GM12878 (cell line): Measurements from ENCODE around the gene MBOAT1. TPM values are rescaled to one million over a fixed set of nuclear protein-coding genes. Genes with fewer than 3 reads are reported as not detected.

Experiments used
- ATAC-seq: fragments of 200-7000 bp; cut with Tn5 transposase; 3 replicates; pipeline ENCODE4 v1.9.1; 2020; ENCODE audit warnings: mild to moderate bottlenecking, moderate library complexity
- BruUV-seq: library from RNA; stranded (reverse); fragments of 400-500 nt; replicated peaks from 2 replicates; lab custom pipeline; 2021; lab: Mats Ljungman, UMichigan
- CTCF ChIA-PET: fragments of 300-600 bp; sonication (Branson Sonifier 250); formaldehyde crosslinking; extraction: SDS; loops from one replicate; lab custom pipeline; 2021; ENCODE audit warnings: inconsistent platforms; lab: Yijun Ruan, JAX
- POLR2A ChIA-PET: fragments of 350-600 bp; formaldehyde crosslinking; extraction: SDS; loops from one replicate; lab custom pipeline; 2021; ENCODE audit warnings: inconsistent platforms; lab: Charles Lee
- RAD21 ChIA-PET: fragments of 300-600 bp; sonication (Branson Sonifier 250); formaldehyde crosslinking; loops from one replicate; lab custom pipeline; 2023; ENCODE audit warnings: antibody characterized with exemption; ENCODE audit not compliant: unreplicated experiment; lab: Charles Lee
- SMC1A ChIA-PET: fragments of 300-600 bp; sonication (Branson Sonifier 250); formaldehyde crosslinking; loops from one replicate; lab custom pipeline; 2023; ENCODE audit not compliant: unreplicated experiment, uncharacterized antibody; lab: Charles Lee
- DNase-seq: peaks from one replicate; pipeline ENCODE4 v3.0.0-alpha.2; 2011; ENCODE audit warnings: low read depth, low spot score
- FAIRE-seq: peaks from 3 replicates; lab custom pipeline; 2011; peaks lifted over from hg19 to GRCh38; lab: Jason Lieb, UNC
- H2AFZ ChIP-seq: 2 replicates; pipeline ENCODE4 v1.6.0; 2011; ENCODE audit warnings: low read depth, low read length, control low read depth; ENCODE audit not compliant: control insufficient read depth
- H3K27ac ChIP-seq: 2 replicates; pipeline ENCODE4 v1.5.1; 2011; ENCODE audit warnings: control low read depth; ENCODE audit not compliant: control insufficient read depth, insufficient read depth
- H3K27me3 ChIP-seq, 2 experiments: replicated peaks in 1 of 2; 2 replicates each; pipeline versions ENCODE4 v1.6.0 to v1.6.1; 2011; ENCODE audit warnings: low read length in 1 of 2; ENCODE audit not compliant: control insufficient read depth in 2 of 2, insufficient read depth in 2 of 2
- H3K36me3 ChIP-seq, 2 experiments: 2 replicates each; pipeline ENCODE4 v1.5.1; 2011; ENCODE audit warnings: low read length in 1 of 2; ENCODE audit not compliant: control insufficient read depth in 2 of 2, insufficient read depth in 2 of 2
- H3K4me1 ChIP-seq: 2 replicates; pipeline ENCODE4 v1.6.1; 2011; ENCODE audit warnings: mild to moderate bottlenecking, low read length, moderate library complexity, mixed read lengths; ENCODE audit not compliant: control insufficient read depth, insufficient read depth
- H3K4me2 ChIP-seq: 2 replicates; pipeline ENCODE4 v1.6.0; 2011; ENCODE audit warnings: control low read depth; ENCODE audit not compliant: control insufficient read depth, insufficient read depth
- H3K4me3 ChIP-seq: fragments of 200-600 bp; sonication (generic); 2 replicates; pipeline ENCODE4 v1.5.1; 2016
- H3K79me2 ChIP-seq: 2 replicates; pipeline ENCODE4 v1.6.0; 2011; ENCODE audit warnings: low read length; ENCODE audit not compliant: control insufficient read depth, insufficient read depth
- H3K9ac ChIP-seq: 2 replicates; pipeline ENCODE4 v1.8.0; 2011; ENCODE audit warnings: low read length, control low read depth, mixed read lengths; ENCODE audit not compliant: control insufficient read depth, insufficient read depth
- H3K9me3 ChIP-seq: replicated peaks from 3 replicates; pipeline ENCODE4 v1.5.1; 2011; ENCODE audit warnings: mild to moderate bottlenecking, low read length; ENCODE audit not compliant: control insufficient read depth, insufficient read depth
- H4K20me1 ChIP-seq: 2 replicates; pipeline ENCODE4 v1.6.0; 2011; ENCODE audit not compliant: control insufficient read depth, insufficient read depth
- ASH2L ChIP-seq: fragments of 300-600, 200-600 bp; sonication (generic); IDR thresholded peaks from 2 replicates; pipeline ENCODE4 v1.6.1; 2017; ENCODE audit warnings: low read depth, mild to moderate bottlenecking, borderline replicate concordance
- CBX5 ChIP-seq: sonication (generic); IDR thresholded peaks from 2 replicates; pipeline ENCODE4 v1.6.1; 2016; ENCODE audit warnings: low read depth, moderate library complexity, mild to moderate bottlenecking, inconsistent platforms
- CHD1 ChIP-seq: IDR thresholded peaks from 2 replicates; pipeline ENCODE4 v1.6.1; 2012; ENCODE audit warnings: low read depth, low read length, improper control_type of control experiment
- HSF1 ChIP-seq: fragments of 150-350 bp; IDR thresholded peaks from 2 replicates; pipeline ENCODE4 v1.6.1; 2014; ENCODE audit warnings: mild to moderate bottlenecking, low read depth, low read length
- IKZF2 ChIP-seq, 2 experiments: fragments of 450-650 bp; IDR thresholded peaks; 2 replicates each; pipeline ENCODE4 v1.6.1; 2017; ENCODE audit warnings: mild to moderate bottlenecking in 2 of 2, moderate library complexity in 2 of 2
- IRF4 ChIP-seq: IDR thresholded peaks from 2 replicates; pipeline ENCODE4 v1.6.1; 2011; ENCODE audit warnings: low read depth, low read length
- KDM1A ChIP-seq: fragments of 200-600 bp; sonication (generic); IDR thresholded peaks from 2 replicates; pipeline ENCODE4 v1.6.1; 2016; ENCODE audit warnings: borderline replicate concordance
- MEF2A ChIP-seq: IDR thresholded peaks from 2 replicates; pipeline ENCODE4 v1.6.1; 2011; ENCODE audit warnings: low read depth, mild to moderate bottlenecking, low read length, moderate library complexity; ENCODE audit not compliant: insufficient read depth
- NFXL1 ChIP-seq: fragments of 450-650 bp; IDR thresholded peaks from 2 replicates; pipeline ENCODE4 v1.6.1; 2017; ENCODE audit warnings: antibody characterized with exemption, mild to moderate bottlenecking, borderline replicate concordance
- NFYA ChIP-seq: IDR thresholded peaks from 2 replicates; pipeline ENCODE4 v1.6.1; 2011; ENCODE audit warnings: low read depth, mild to moderate bottlenecking, low read length, improper control_type of control experiment, borderline replicate concordance
- NR2F1 ChIP-seq: fragments of 450-650 bp; conservative IDR thresholded peaks from 2 replicates; pipeline ENCODE4 v1.6.1; 2017; ENCODE audit warnings: mild to moderate bottlenecking
- RUNX3 ChIP-seq: IDR thresholded peaks from 2 replicates; pipeline ENCODE4 v1.6.1; 2012; ENCODE audit warnings: low read length, inconsistent platforms
- SMAD1 ChIP-seq: fragments of 450-650 bp; IDR thresholded peaks from 2 replicates; pipeline ENCODE4 v1.6.1; 2018; ENCODE audit warnings: mild to moderate bottlenecking, low read depth; ENCODE audit not compliant: partially characterized antibody
- SP1 ChIP-seq: IDR thresholded peaks from one replicate; pipeline ENCODE4 v1.6.1; 2011; ENCODE audit warnings: low read depth, low read length
- STAT1 ChIP-seq: fragments of 450-650 bp; conservative IDR thresholded peaks from 2 replicates; pipeline ENCODE4 v1.6.1; 2014; ENCODE audit warnings: antibody characterized with exemption, mild to moderate bottlenecking
- TBL1XR1 ChIP-seq: IDR thresholded peaks from 2 replicates; pipeline ENCODE4 v1.6.1; 2012; ENCODE audit warnings: low read depth, low read length, improper control_type of control experiment
- WRNIP1 ChIP-seq: IDR thresholded peaks from 2 replicates; pipeline ENCODE4 v1.6.1; 2011; ENCODE audit warnings: low read depth, low read length, improper control_type of control experiment, borderline replicate concordance
- ZNF207 ChIP-seq: fragments of 450-650 bp; IDR thresholded peaks from 2 replicates; pipeline ENCODE4 v1.6.1; 2014; ENCODE audit warnings: antibody characterized with exemption, mild to moderate bottlenecking, borderline replicate concordance
- WGBS: methylation state at CpG from one replicate; pipeline ENCODE4 v1.1.6; 2016; ENCODE audit warnings: low lambda C conversion rate; ENCODE audit not compliant: insufficient replicate concordance, insufficient coverage; ENCODE audit errors: missing lambda C conversion rate; 5-methylcytosine and 5-hydroxymethylcytosine counted together
- in situ Hi-C: fragments of 300-500 bp; cut with MboI; formaldehyde crosslinking; loops from 9 replicates; pipeline ENCODE4 v1.14.3; 2018; ENCODE audit warnings: mixed read lengths
- intact Hi-C: fragments of 100-400 bp; cut with micrococcal nuclease; formaldehyde crosslinking; loops from one replicate; pipeline ENCODE4 v1.14.2; 2022; ENCODE audit not compliant: unreplicated experiment
- polyA plus RNA-seq, 11 experiments: library from polyadenylated mRNA; depleted of rRNA in 4 of 11; unstranded in 6 of 11; stranded (reverse) in 5 of 11; fragments of >200 nt; fragmentation: Nextera tagmentation in 4 of 11; fragmentation: Illumina TruSeq in 1 of 11; extraction: Ambion mirVana in 4 of 11; extraction: Trizol in 1 of 11; gene quantifications; 1 replicate in 1 of 11; 2 replicates in 10 of 11; pipeline versions ENCODE4 v1.2.1 to v1.2.3, GENCODE V29; 2011 to 2016; ENCODE audit warnings: inconsistent platforms in 2 of 11, missing spikeins in 2 of 11, low read depth in 1 of 11
- total RNA-seq, 4 experiments: library from RNA; depleted of rRNA in 3 of 4; stranded (reverse); fragments of >200 nt in 3 of 4; fragmentation: Illumina TruSeq in 1 of 4; extraction: Trizol in 1 of 4; gene quantifications; 2 replicates each; pipeline versions ENCODE4 v1.2.1 to v1.2.3, GENCODE V29; 2013 to 2021

MBOAT1 gene
- total and polyA plus RNA-seq, 10 of the 15 experiments (the other 5 are each of a cell fraction or from before 2014, with no cell fraction given) = 0.39 to 21.0 (median 11.6) TPM

- RAD21 ChIA-PET = no interaction called here
- TF ChIP-seq TBL1XR1 (no peak), SMAD1 (no peak)
- TF ChIP-seq, all 136 proteins: peak for 0
- Histone ChIP-seq H3K79me2 (no peaks in the 10 kb centered on the region), H3K9ac (no peak overlapping the region), H4K20me1 (no peaks in the 10 kb centered on the region), H3K9me3 (no peaks in the 10 kb centered on the region), H2AFZ (no peak overlapping the region), H3K27me3 (no peaks in the 10 kb centered on the region), H3K27ac (no peak overlapping the region), H3K36me3 (peaks cover 0 to 4% of the 10 kb centered on the region in 2 experiments; a peak in 2 of 4 replicates), H3K4me3 (no peak overlapping the region), H3K4me2 (no peak overlapping the region), H3K4me1 (no peaks in the 10 kb centered on the region)
- FAIRE-seq (no peak), ATAC-seq (no peak), DNase-seq (no peak)
- intact Hi-C loops = no loop called here
- BruUV-seq = no TSS peak
- ChIA-PET CTCF (interaction anchor here (1.3 to 4.9 kb wide), 5 partner anchors 9 to 83 kb away, joined by 3 to 82 read pairs (median 4); no protein-coding TSS in a partner anchor), POLR2A (interaction anchor here (0.5 kb wide), 1 partner anchor 15 kb away, joined by 4 read pairs; no protein-coding TSS in a partner anchor), SMC1A (interaction anchor here (1.0 to 4.3 kb wide), 6 partner anchors 14 to 91 kb away, joined by 3 to 20 read pairs (median 13); no protein-coding TSS in a partner anchor)
- in situ Hi-C loops = no loop called here
- WGBS = 36% methylated on average over 3 of the region's 3 CpGs
Measured at GRCh38 chr6:20124545-20124944, 87.7 kb downstream of the MBOAT1 start.

- Histone ChIP-seq H3K79me2 (no peaks in the 10 kb centered on the region), H3K4me2 (no peak overlapping the region), H3K27me3 (no peaks in the 10 kb centered on the region), H3K4me3 (no peak overlapping the region), H2AFZ (no peak overlapping the region), H3K9me3 (no peaks in the 10 kb centered on the region), H3K36me3 (peaks cover 3 to 6% of the 10 kb centered on the region in 2 experiments), H4K20me1 (no peaks in the 10 kb centered on the region), H3K9ac (no peak overlapping the region), H3K4me1 (no peaks in the 10 kb centered on the region; the same call in 1 of the 2 replicates), H3K27ac (no peak overlapping the region)
- ChIA-PET RAD21 (no interaction called here), POLR2A (interaction anchor here (0.6 to 1.6 kb wide), 2 partner anchors 50 to 246 kb away, joined by 3 to 5 read pairs; no protein-coding TSS in a partner anchor), CTCF (interaction anchor here (0.6 to 3.4 kb wide), 4 partner anchors 7 to 1861 kb away, joined by 3 to 21 read pairs (median 6); no protein-coding TSS in a partner anchor), SMC1A (interaction anchor here (0.8 to 2.0 kb wide), 5 partner anchors 7 to 94 kb away, joined by 3 to 7 read pairs (median 4); no protein-coding TSS in a partner anchor)
- WGBS = 81% methylated on average over 6 of the region's 6 CpGs
- DNase-seq (no peak), FAIRE-seq (no peak), ATAC-seq (no peak)
- intact Hi-C loops = no loop called here
- in situ Hi-C loops = no loop called here
- BruUV-seq = no TSS peak
- TF ChIP-seq RUNX3 (no peak), NFXL1 (no peak), HSF1 (no peak), ASH2L (no peak), CHD1 (no peak), WRNIP1 (no peak), MEF2A (no peak), NFYA (no peak), ZNF207 (no peak), KDM1A (no peak), STAT1 (no peak), SP1 (no peak), IKZF2 (IDR thresholded peaks at IDR 0.05) (no peak), IRF4 (no peak), NR2F1 (no peak), CBX5 (no peak)
Measured at GRCh38 chr6:20119485-20119884, 92.8 kb downstream of the MBOAT1 start.
